Activated naive CD4-positive, alpha-beta T cell treated with anti-CD3 and anti-CD28 coated beads, Interleukin-2, amount 50 U/mL, for 24 hours (primary cell): ENCODE results near the gene MRPL17.
"Not testable (repeated sequence)": the region's sequence is repeated elsewhere in the genome, so short reads cannot be mapped to it uniquely, and the experiment has no call there.

Experiments used
- H3K27ac Mint-ChIP-seq: one replicate; pipeline ENCODE4 v1.8.0; 2021; ENCODE audit warnings: mild to moderate bottlenecking, mixed read lengths
- H3K27me3 Mint-ChIP-seq: one replicate; pipeline ENCODE4 v1.8.0; 2021; ENCODE audit warnings: mixed read lengths
- H3K36me3 Mint-ChIP-seq: one replicate; pipeline ENCODE4 v1.8.0; 2021; ENCODE audit warnings: mixed read lengths
- H3K4me1 Mint-ChIP-seq: one replicate; pipeline ENCODE4 v1.8.0; 2021; ENCODE audit warnings: mixed read lengths
- H3K4me3 Mint-ChIP-seq: one replicate; pipeline ENCODE4 v1.8.0; 2021; ENCODE audit warnings: mild to moderate bottlenecking, mixed read lengths
- H3K9me3 Mint-ChIP-seq: one replicate; pipeline ENCODE4 v1.8.0; 2021; ENCODE audit warnings: mixed read lengths

MRPL17 gene

GRCh38 chr11:6682936-6683861, at the start of gene MRPL17:
Gene MRPL17 (minus strand): TSS chr11:6683340. CDS start chr11:6683296, 44 bp downstream.
- peak within 1 kb of the TSS; percentile 99 for H3K27ac Mint-ChIP-seq

GRCh38 chr11:6727971-6728760, 45.0 kb upstream of the MRPL17 start:
- Mint-ChIP-seq H3K27ac (peak overlapping the region; percentile 97), H3K9me3 (peaks cover 18% of the 10 kb centered on the region), H3K4me1 (peaks cover 78% of the 10 kb centered on the region), H3K36me3 (peaks cover 45% of the 10 kb centered on the region), H3K4me3 (no peak overlapping the region), H3K27me3 (no peaks in the 10 kb centered on the region)

More at GRCh38 chr11:6682936-6683861, at the start of gene MRPL17:
- H3K9me3 Mint-ChIP-seq: no peaks in the 10 kb centered on the region
- no peaks in the 10 kb centered on the region for H3K27me3 Mint-ChIP-seq
- H3K4me1 Mint-ChIP-seq: peaks cover 32% of the 10 kb centered on the region
- peak within 1 kb of the TSS; percentile 98 for H3K4me3 Mint-ChIP-seq
- peaks cover 12% of the 10 kb centered on the region for H3K36me3 Mint-ChIP-seq

- Mint-ChIP-seq H3K27me3 (no peaks in the 10 kb centered on the region), H3K9me3 (peaks cover 37% of the 10 kb centered on the region), H3K27ac (peak overlapping the region; percentile 78), H3K36me3 (peaks cover 61% of the 10 kb centered on the region), H3K4me3 (no peak overlapping the region), H3K4me1 (peaks cover 95% of the 10 kb centered on the region)
These were observed 42.3 kb upstream of the MRPL17 start for GRCh38 chr11:6725386-6725896.

GRCh38 chr11:6724013-6724412, 40.9 kb upstream of the MRPL17 start:
- H3K4me1 Mint-ChIP-seq: peaks cover 93% of the 10 kb centered on the region
- H3K4me3 Mint-ChIP-seq: no peak overlapping the region
- H3K36me3 Mint-ChIP-seq: peaks cover 61% of the 10 kb centered on the region
- H3K27ac Mint-ChIP-seq: no peak overlapping the region
- H3K9me3 Mint-ChIP-seq: peaks cover 42% of the 10 kb centered on the region
- H3K27me3 Mint-ChIP-seq: no peaks in the 10 kb centered on the region

- Mint-ChIP-seq H3K36me3 (peaks cover 50% of the 10 kb centered on the region), H3K4me1 (peaks cover 82% of the 10 kb centered on the region), H3K27me3 (no peaks in the 10 kb centered on the region), H3K27ac (peak overlapping the region; percentile 94), H3K9me3 (peaks cover 33% of the 10 kb centered on the region), H3K4me3 (peak overlapping the region; percentile 76)
These were observed 38.2 kb upstream of the MRPL17 start for GRCh38 chr11:6721343-6721742.

- Mint-ChIP-seq H3K4me3 (peak overlapping the region; percentile 7), H3K4me1 (peaks cover 75% of the 10 kb centered on the region), H3K27ac (peak overlapping the region; percentile 47), H3K27me3 (no peaks in the 10 kb centered on the region), H3K36me3 (peaks cover 41% of the 10 kb centered on the region), H3K9me3 (peaks cover 29% of the 10 kb centered on the region)
These were observed 36.4 kb upstream of the MRPL17 start for GRCh38 chr11:6719576-6719975.

GRCh38 chr11:6717426-6717825, 34.3 kb upstream of the MRPL17 start:
- H3K9me3 Mint-ChIP-seq: peaks cover 17% of the 10 kb centered on the region

GRCh38 chr11:6711552-6711951, 28.4 kb upstream of the MRPL17 start:
- H3K4me3 Mint-ChIP-seq, H3K27me3 Mint-ChIP-seq, H3K27ac Mint-ChIP-seq, H3K9me3 Mint-ChIP-seq, H3K36me3 Mint-ChIP-seq: not testable (repeated sequence)
- H3K4me1 Mint-ChIP-seq: peaks cover 42% of the 10 kb centered on the region

More at GRCh38 chr11:6717426-6717825, 34.3 kb upstream of the MRPL17 start:
- peaks cover 27% of the 10 kb centered on the region for H3K36me3 Mint-ChIP-seq
- no peak overlapping the region for H3K27ac Mint-ChIP-seq
- no peak overlapping the region for H3K4me3 Mint-ChIP-seq
- H3K4me1 Mint-ChIP-seq: peaks cover 57% of the 10 kb centered on the region
- no peaks in the 10 kb centered on the region for H3K27me3 Mint-ChIP-seq

GRCh38 chr11:6708876-6709275, 25.7 kb upstream of the MRPL17 start:
- no peak overlapping the region for H3K4me3 Mint-ChIP-seq
- peaks cover 3% of the 10 kb centered on the region for H3K36me3 Mint-ChIP-seq
- peaks cover 37% of the 10 kb centered on the region for H3K4me1 Mint-ChIP-seq
- peak overlapping the region; percentile 97 for H3K27ac Mint-ChIP-seq
- no peaks in the 10 kb centered on the region for H3K9me3 Mint-ChIP-seq
- no peaks in the 10 kb centered on the region for H3K27me3 Mint-ChIP-seq

GRCh38 chr11:6705905-6706535, 22.9 kb upstream of the MRPL17 start:
- Mint-ChIP-seq H3K36me3 (no peaks in the 10 kb centered on the region), H3K9me3 (no peaks in the 10 kb centered on the region), H3K4me3 (no peak overlapping the region), H3K27ac (peak overlapping the region; percentile 88), H3K27me3 (no peaks in the 10 kb centered on the region), H3K4me1 (peaks cover 29% of the 10 kb centered on the region)

GRCh38 chr11:6703247-6704063, 20.3 kb upstream of the MRPL17 start:
- H3K4me3 Mint-ChIP-seq: no peak overlapping the region
- no peaks in the 10 kb centered on the region for H3K36me3 Mint-ChIP-seq
- H3K27me3 Mint-ChIP-seq: no peaks in the 10 kb centered on the region
- H3K4me1 Mint-ChIP-seq: peaks cover 15% of the 10 kb centered on the region
- H3K9me3 Mint-ChIP-seq: no peaks in the 10 kb centered on the region
- no peak overlapping the region for H3K27ac Mint-ChIP-seq

- not testable (repeated sequence) for H3K4me3 Mint-ChIP-seq, H3K36me3 Mint-ChIP-seq, H3K27me3 Mint-ChIP-seq, H3K9me3 Mint-ChIP-seq
- Mint-ChIP-seq H3K27ac (peak overlapping the region; percentile 38), H3K4me1 (peaks cover 14% of the 10 kb centered on the region)
These were observed 18.8 kb upstream of the MRPL17 start for GRCh38 chr11:6701955-6702354.

GRCh38 chr11:6695377-6695776, 12.2 kb upstream of the MRPL17 start:
- peaks cover 1% of the 10 kb centered on the region for H3K36me3 Mint-ChIP-seq
- H3K27me3 Mint-ChIP-seq: no peaks in the 10 kb centered on the region
- no peaks in the 10 kb centered on the region for H3K9me3 Mint-ChIP-seq
- peak overlapping the region; percentile 52 for H3K4me3 Mint-ChIP-seq
- peaks cover 50% of the 10 kb centered on the region for H3K4me1 Mint-ChIP-seq
- peak overlapping the region; percentile 59 for H3K27ac Mint-ChIP-seq

GRCh38 chr11:6694229-6694535, 11.0 kb upstream of the MRPL17 start:
- Mint-ChIP-seq H3K4me1 (peaks cover 50% of the 10 kb centered on the region), H3K9me3 (no peaks in the 10 kb centered on the region), H3K27me3 (no peaks in the 10 kb centered on the region), H3K36me3 (peaks cover 1% of the 10 kb centered on the region), H3K4me3 (peak overlapping the region; percentile 54), H3K27ac (peak overlapping the region; percentile 37)
